ENCODE measurements around the gene GPC4. TPM values are rescaled to one million over a fixed set of nuclear protein-coding genes. Genes with fewer than 3 reads are reported as not detected.

The GPC4 gene
- total RNA-seq, 4 donors from 2014 or later, result 7.4 to 11.0 (median 9.0) TPM

GRCh38 chrX:133365871-133366611, 49.2 kb downstream of the GPC4 start:
- DNase-seq, result no peak
- no peak for TF ChIP-seq POLR2A (IDR thresholded peaks at IDR 0.05)
- TF ChIP-seq CTCF (IDR thresholded peaks at IDR 0.05), result no peak
- Histone ChIP-seq H3K36me3 (no peaks in the 10 kb centered on the region), H3K27me3 (no peaks in the 10 kb centered on the region), H3K27ac (peak overlapping the region in 2 of 4 donors; percentile 8 to 39), H3K9me3 (no peaks in the 10 kb centered on the region), H3K4me3 (no peak overlapping the region), H3K4me1 (peaks cover 0 to 6% (median 0%) of the 10 kb centered on the region in 4 donors)

GRCh38 chrX:133364865-133365264, 50.4 kb downstream of the GPC4 start:
- Histone ChIP-seq H3K4me1 (peaks cover 0 to 6% (median 0%) of the 10 kb centered on the region in 4 donors), H3K4me3 (no peak overlapping the region), H3K36me3 (no peaks in the 10 kb centered on the region), H3K27ac (no peak overlapping the region), H3K9me3 (no peaks in the 10 kb centered on the region), H3K27me3 (no peaks in the 10 kb centered on the region)
- TF ChIP-seq CTCF (IDR thresholded peaks at IDR 0.05) (no peak), POLR2A (IDR thresholded peaks at IDR 0.05) (no peak)
- no peak for DNase-seq

GRCh38 chrX:133364196-133364595, 51.1 kb downstream of the GPC4 start:
- H3K27ac ChIP-seq, result no peak overlapping the region
- TF ChIP-seq POLR2A (IDR thresholded peaks at IDR 0.05), result no peak
- no peak for TF ChIP-seq CTCF (IDR thresholded peaks at IDR 0.05)
- H3K9me3 ChIP-seq, result no peaks in the 10 kb centered on the region
- no peaks in the 10 kb centered on the region for H3K27me3 ChIP-seq
- H3K36me3 ChIP-seq, result no peaks in the 10 kb centered on the region
- peaks cover 0 to 6% (median 0%) of the 10 kb centered on the region in 4 donors for H3K4me1 ChIP-seq
- no peak for DNase-seq
- no peak overlapping the region for H3K4me3 ChIP-seq

- Histone ChIP-seq H3K4me1 (peaks cover 0 to 6% (median 0%) of the 10 kb centered on the region in 4 donors), H3K9me3 (no peaks in the 10 kb centered on the region), H3K27ac (no peak overlapping the region), H3K27me3 (no peaks in the 10 kb centered on the region), H3K36me3 (no peaks in the 10 kb centered on the region), H3K4me3 (no peak overlapping the region)
- DNase-seq, result no peak
- TF ChIP-seq POLR2A (IDR thresholded peaks at IDR 0.05) (no peak), CTCF (IDR thresholded peaks at IDR 0.05) (no peak)
Observed at GRCh38 chrX:133362538-133362937, 52.8 kb downstream of the GPC4 start.

- H3K36me3 ChIP-seq, result no peaks in the 10 kb centered on the region
- DNase-seq, result no peak
- H3K27me3 ChIP-seq, result no peaks in the 10 kb centered on the region
- H3K27ac ChIP-seq, result no peak overlapping the region
- no peak for TF ChIP-seq POLR2A (IDR thresholded peaks at IDR 0.05)
- no peak for TF ChIP-seq CTCF (IDR thresholded peaks at IDR 0.05)
- no peaks in the 10 kb centered on the region for H3K4me1 ChIP-seq
- H3K4me3 ChIP-seq, result no peak overlapping the region
- no peaks in the 10 kb centered on the region for H3K9me3 ChIP-seq
Observed at GRCh38 chrX:133359466-133359865, 55.8 kb downstream of the GPC4 start.

All from Peyer's patch (tissue), 4 donors.